SJSA1 (cell line): ENCODE measurements around the gene OR10Z1. TPM values are rescaled to one million over a fixed set of nuclear protein-coding genes. Genes with fewer than 3 reads are reported as not detected.

ENCODE experiments used
- DNase-seq, 2 experiments: peaks; one replicate each; pipeline ENCODE4 v3.0.0-alpha.2; 2015 to 2020; ENCODE audit warnings: low spot score in 2 of 2, low read depth in 1 of 2
- H3K27ac ChIP-seq: fragments of 250-450 bp; sonication (Bioruptor Pico); 2 replicates; pipeline ENCODE4 v1.5.1; 2020; ENCODE audit warnings: mild to moderate bottlenecking, moderate library complexity
- H3K27me3 ChIP-seq: fragments of 250-450 bp; sonication (Bioruptor Pico); replicated peaks from 2 replicates; pipeline ENCODE4 v1.5.1; 2020; ENCODE audit warnings: mild to moderate bottlenecking, moderate library complexity
- H3K36me3 ChIP-seq: fragments of 250-450 bp; sonication (Bioruptor Pico); 2 replicates; pipeline ENCODE4 v1.5.1; 2020; ENCODE audit warnings: mild to moderate bottlenecking
- H3K4me1 ChIP-seq: fragments of 250-450 bp; sonication (Bioruptor Pico); replicated peaks from 2 replicates; pipeline ENCODE4 v1.6.1; 2021; ENCODE audit warnings: mild to moderate bottlenecking
- H3K4me3 ChIP-seq: fragments of 250-450 bp; sonication (Bioruptor Pico); 2 replicates; pipeline ENCODE4 v1.5.1; 2020; ENCODE audit warnings: mild to moderate bottlenecking
- H3K9me3 ChIP-seq: fragments of 250-450 bp; sonication (Bioruptor Pico); replicated peaks from 2 replicates; pipeline ENCODE4 v1.5.1; 2020; ENCODE audit warnings: mild to moderate bottlenecking
- total RNA-seq: library from RNA; depleted of rRNA; stranded (reverse); fragments of >200 nt; shearing (Covaris generic); gene quantifications from 2 replicates; pipeline ENCODE4 v1.2.3, GENCODE V29; 2014; rRNA removed

The OR10Z1 gene
- total RNA-seq, 1 experiment from 2014 or later = not detected

- H3K27me3 ChIP-seq = no peaks in the 10 kb centered on the region
- no peak for DNase-seq
- H3K36me3 ChIP-seq = no peaks in the 10 kb centered on the region
- no peak overlapping the region for H3K4me3 ChIP-seq
- H3K4me1 ChIP-seq = no peaks in the 10 kb centered on the region
- H3K9me3 ChIP-seq = no peaks in the 10 kb centered on the region
- no peak overlapping the region for H3K27ac ChIP-seq
Measured at GRCh38 chr1:158638904-158639303, 33.8 kb downstream of the OR10Z1 start.

GRCh38 chr1:158644449-158644848 is 39.4 kb downstream of the OR10Z1 start:
- DNase-seq = no peak
- Histone ChIP-seq H3K27ac (no peak overlapping the region), H3K27me3 (no peaks in the 10 kb centered on the region), H3K9me3 (no peaks in the 10 kb centered on the region), H3K4me3 (no peak overlapping the region), H3K4me1 (no peaks in the 10 kb centered on the region), H3K36me3 (no peaks in the 10 kb centered on the region)

- no peaks in the 10 kb centered on the region for H3K4me1 ChIP-seq
- H3K36me3 ChIP-seq = no peaks in the 10 kb centered on the region
- no peaks in the 10 kb centered on the region for H3K27me3 ChIP-seq
- no peaks in the 10 kb centered on the region for H3K9me3 ChIP-seq
- DNase-seq = no peak
- H3K4me3 ChIP-seq = no peak overlapping the region
- no peak overlapping the region for H3K27ac ChIP-seq
Measured at GRCh38 chr1:158646465-158646864, 41.4 kb downstream of the OR10Z1 start.

GRCh38 chr1:158649052-158649451 is 44.0 kb downstream of the OR10Z1 start:
- no peak for DNase-seq
- H3K4me1 ChIP-seq = no peaks in the 10 kb centered on the region
- no peaks in the 10 kb centered on the region for H3K27me3 ChIP-seq
- no peak overlapping the region for H3K27ac ChIP-seq
- no peaks in the 10 kb centered on the region for H3K9me3 ChIP-seq
- H3K36me3 ChIP-seq = no peaks in the 10 kb centered on the region
- H3K4me3 ChIP-seq = no peak overlapping the region

GRCh38 chr1:158652721-158653334 is 47.8 kb downstream of the OR10Z1 start:
- Histone ChIP-seq H3K27me3 (peaks cover 4% of the 10 kb centered on the region; the same call in 1 of the 2 replicates), H3K36me3 (no peaks in the 10 kb centered on the region), H3K27ac (no peak overlapping the region), H3K4me3 (no peak overlapping the region), H3K9me3 (no peaks in the 10 kb centered on the region), H3K4me1 (no peaks in the 10 kb centered on the region)
- no peak for DNase-seq

DNA sequence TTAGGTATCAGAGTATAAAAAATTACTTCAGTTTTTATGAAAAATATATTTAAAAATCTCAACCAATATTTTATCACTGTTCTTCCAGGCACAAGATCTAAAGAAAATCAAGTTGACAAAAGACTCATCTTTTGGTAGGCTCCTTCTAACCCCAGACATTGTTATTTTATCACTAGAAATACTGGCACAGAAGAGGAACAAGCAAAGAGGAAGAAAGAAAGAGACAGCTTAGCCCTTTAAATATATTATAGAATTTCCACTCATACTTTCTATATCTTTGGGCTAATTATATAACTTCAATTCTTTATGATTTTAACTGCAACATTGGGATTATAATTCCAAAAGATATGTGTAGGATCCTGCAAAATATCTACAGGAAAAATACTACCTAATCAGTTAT is 49.0 kb downstream of the OR10Z1 start:
- H3K4me3 ChIP-seq = no peak overlapping the region
- H3K27me3 ChIP-seq = peaks cover 4% of the 10 kb centered on the region; the same call in 1 of the 2 replicates
- H3K9me3 ChIP-seq = no peaks in the 10 kb centered on the region
- no peak for DNase-seq
- no peaks in the 10 kb centered on the region for H3K4me1 ChIP-seq
- no peak overlapping the region for H3K27ac ChIP-seq
- no peaks in the 10 kb centered on the region for H3K36me3 ChIP-seq

- Histone ChIP-seq H3K9me3 (no peaks in the 10 kb centered on the region), H3K27ac (no peak overlapping the region), H3K27me3 (peaks cover 4% of the 10 kb centered on the region; the same call in 1 of the 2 replicates), H3K4me1 (no peaks in the 10 kb centered on the region), H3K36me3 (no peaks in the 10 kb centered on the region), H3K4me3 (no peak overlapping the region)
- DNase-seq = no peak
Measured at GRCh38 chr1:158654571-158654970, 49.5 kb downstream of the OR10Z1 start.

Other genes starting within 250 kb of the OR10Z1 start
- gene OR10T2, start 205.8 kb upstream of the OR10Z1 start, total RNA-seq = not detected in 2 replicates
- gene OR10K2, start 179.0 kb upstream of the OR10Z1 start, total RNA-seq = not detected in 2 replicates
- gene OR10K1, start 143.4 kb upstream of the OR10Z1 start, total RNA-seq = not detected in 2 replicates
- gene OR10R2, start 133.0 kb upstream of the OR10Z1 start, total RNA-seq = not detected in 2 replicates
- not detected in 2 replicates for gene OR6Y1, start 50.9 kb upstream of the OR10Z1 start, total RNA-seq
- not detected in 2 replicates for gene OR6P1, start 34.7 kb upstream of the OR10Z1 start, total RNA-seq
- not detected in 2 replicates for gene OR10X1, start 25.4 kb upstream of the OR10Z1 start, total RNA-seq
- not detected in 2 replicates for gene SPTA1, start 81.4 kb downstream of the OR10Z1 start, total RNA-seq
- not detected in 2 replicates for gene OR6K2, start 95.4 kb downstream of the OR10Z1 start, total RNA-seq
- not detected in 2 replicates for gene OR6K3, start 115.5 kb downstream of the OR10Z1 start, total RNA-seq
- not detected in 2 replicates for gene OR6K6, start 149.5 kb downstream of the OR10Z1 start, total RNA-seq
- not detected in 2 replicates for gene OR6N1, start 166.9 kb downstream of the OR10Z1 start, total RNA-seq
- not detected in 2 replicates for gene OR6N2, start 175.9 kb downstream of the OR10Z1 start, total RNA-seq
- gene MNDA, start 226.1 kb downstream of the OR10Z1 start, total RNA-seq = not detected in 2 replicates